Endometrial microvascular endothelial cells (primary cell): ENCODE data around the gene PRKAG2. TPM values are rescaled to one million over a fixed set of nuclear protein-coding genes. Genes with fewer than 3 reads are reported as not detected.
"Not testable (repeated sequence)": the region's sequence is repeated elsewhere in the genome, so short reads cannot be mapped to it uniquely, and the experiment has no call there.

Source experiments
- in situ Hi-C: cut with HindIII; loops from 2 replicates; pipeline ENCODE4 v1.10.0; 2017; ENCODE audit warnings: low sequenced_read_pairs, low pct_unique_long_range_greater_than_20kb; ENCODE audit errors: inconsistent ontology term
- total RNA-seq: library from RNA; depleted of rRNA; stranded (reverse); fragments of >200 nt; gene quantifications from one replicate; pipeline ENCODE4 v1.2.3, GENCODE V29; 2015; ENCODE audit errors: inconsistent ontology term

The PRKAG2 gene
- 67.1 TPM for total RNA-seq

- in situ Hi-C loops = no loop called here
These were observed at the start of gene PRKAG2 for GRCh38 chr7:151876899-151877777. TSS of gene PRKAG2 (minus strand) at chr7:151877115. CDS start at chr7:151876620, 495 bp downstream.

- in situ Hi-C loops = no loop called here
These were observed 49.4 kb upstream of the PRKAG2 start for GRCh38 chr7:151926336-151926712.

- in situ Hi-C loops = no loop called here
These were observed 48.8 kb upstream of the PRKAG2 start for GRCh38 chr7:151925446-151926335.

- in situ Hi-C loops = no loop called here
These were observed 47.6 kb upstream of the PRKAG2 start for GRCh38 chr7:151924508-151924907.

GRCh38 chr7:151924001-151924400 is 47.1 kb upstream of the PRKAG2 start:
- in situ Hi-C loops = no loop called here

GRCh38 chr7:151923097-151923876 is 46.4 kb upstream of the PRKAG2 start:
- in situ Hi-C loops = no loop called here

- in situ Hi-C loops = no loop called here
These were observed 44.5 kb upstream of the PRKAG2 start for GRCh38 chr7:151921451-151921850.

GRCh38 chr7:151920488-151920887 is 43.6 kb upstream of the PRKAG2 start:
- in situ Hi-C loops = no loop called here

- in situ Hi-C loops = no loop called here
These were observed 42.7 kb upstream of the PRKAG2 start for GRCh38 chr7:151919595-151919994.

GRCh38 chr7:151918510-151918843 is 41.6 kb upstream of the PRKAG2 start:
- in situ Hi-C loops = no loop called here

- in situ Hi-C loops = no loop called here
These were observed 41.0 kb upstream of the PRKAG2 start for GRCh38 chr7:151917791-151918509.

- in situ Hi-C loops = no loop called here
These were observed 37.1 kb upstream of the PRKAG2 start for GRCh38 chr7:151914051-151914450.

- in situ Hi-C loops = not testable (repeated sequence)
These were observed 33.7 kb upstream of the PRKAG2 start for GRCh38 chr7:151910655-151911054.

GRCh38 chr7:151907115-151907514 is 30.2 kb upstream of the PRKAG2 start:
- in situ Hi-C loops = not testable (repeated sequence)

- in situ Hi-C loops = no loop called here
These were observed 28.9 kb upstream of the PRKAG2 start for GRCh38 chr7:151905766-151906165.

- in situ Hi-C loops = no loop called here
These were observed 28.4 kb upstream of the PRKAG2 start for GRCh38 chr7:151905353-151905752.

- in situ Hi-C loops = no loop called here
These were observed 27.4 kb upstream of the PRKAG2 start for GRCh38 chr7:151904270-151904669.

- in situ Hi-C loops = no loop called here
These were observed 26.5 kb upstream of the PRKAG2 start for GRCh38 chr7:151903249-151904032.
